Naive thymus-derived CD4-positive, alpha-beta T cell (primary cell): ENCODE measurements around the gene RPL11. TPM values are rescaled to one million over a fixed set of nuclear protein-coding genes. Genes with fewer than 3 reads are reported as not detected.

Experiments used
- ATAC-seq: fragments of 150-1000 bp; cut with Tn5 transposase; 2 replicates; pipeline ENCODE4 v1.10.0; 2021; ENCODE audit warnings: mild to moderate bottlenecking, moderate library complexity
- CTCF ChIA-PET: fragments of 350-600 bp; sonication (Branson Sonifier 250); formaldehyde crosslinking; loops from one replicate; lab custom pipeline; 2021; ENCODE audit warnings: antibody characterized with exemption; lab: Charles Lee
- POLR2A ChIA-PET: fragments of 350-600 bp; sonication (Branson Sonifier 250); formaldehyde crosslinking; loops from one replicate; lab custom pipeline; 2021; ENCODE audit warnings: antibody characterized with exemption, inconsistent platforms; lab: Charles Lee
- DNase-seq, 9 donors: peaks; one replicate each; pipeline versions ENCODE4 v3.0.0 to v3.0.0-alpha.2; 2020 to 2022; ENCODE audit warnings: mixed read lengths in 1 of 9
- H3K27ac ChIP-seq: one replicate; pipeline ENCODE4 v1.7.0; 2013; ENCODE audit warnings: mild to moderate bottlenecking, low read depth, low read length, moderate library complexity
- H3K27me3 ChIP-seq, 2 donors: one replicate each; pipeline ENCODE4 v1.7.0; 2013; ENCODE audit warnings: low read length in 2 of 2, mild to moderate bottlenecking in 2 of 2, moderate library complexity in 2 of 2; ENCODE audit not compliant: control insufficient read depth in 2 of 2, insufficient read depth in 2 of 2
- H3K36me3 ChIP-seq, 3 experiments: 1 replicate in 2 of 3; 2 replicates in 1 of 3; pipeline ENCODE4 v1.7.0; 2013; ENCODE audit warnings: low read length in 3 of 3, mild to moderate bottlenecking in 3 of 3, moderate library complexity in 1 of 3; ENCODE audit not compliant: insufficient read depth in 3 of 3, control insufficient read depth in 2 of 3
- H3K4me1 ChIP-seq, 2 donors: one replicate each; pipeline ENCODE4 v1.7.0; 2013; ENCODE audit warnings: low read length in 2 of 2, mild to moderate bottlenecking in 2 of 2, moderate library complexity in 1 of 2; ENCODE audit not compliant: control insufficient read depth in 2 of 2, insufficient read depth in 2 of 2
- H3K4me3 ChIP-seq: 2 replicates; pipeline ENCODE4 v1.7.0; 2013; ENCODE audit warnings: mild to moderate bottlenecking, low read length
- H3K9me3 ChIP-seq, 3 experiments: 1 replicate in 2 of 3; 2 replicates in 1 of 3; pipeline ENCODE4 v1.7.0; 2013; ENCODE audit warnings: low read length in 3 of 3; ENCODE audit not compliant: control insufficient read depth in 2 of 3
- H3K27ac Mint-ChIP-seq, 9 donors: one replicate each; pipeline ENCODE4 v1.8.0; 2020 to 2022; ENCODE audit warnings: mixed read lengths in 9 of 9, mild to moderate bottlenecking in 8 of 9, moderate library complexity in 5 of 9, inconsistent platforms in 2 of 9
- H3K27me3 Mint-ChIP-seq, 5 donors: one replicate each; pipeline ENCODE4 v1.8.0; 2021 to 2022; ENCODE audit warnings: mixed read lengths in 5 of 5, mild to moderate bottlenecking in 1 of 5
- H3K36me3 Mint-ChIP-seq, 5 donors: one replicate each; pipeline ENCODE4 v1.8.0; 2020 to 2022; ENCODE audit warnings: mixed read lengths in 5 of 5, mild to moderate bottlenecking in 3 of 5, inconsistent platforms in 1 of 5
- H3K4me1 Mint-ChIP-seq, 7 donors: one replicate each; pipeline ENCODE4 v1.8.0; 2020 to 2022; ENCODE audit warnings: mixed read lengths in 7 of 7, mild to moderate bottlenecking in 3 of 7, inconsistent platforms in 1 of 7
- H3K4me3 Mint-ChIP-seq, 10 donors: one replicate each; pipeline ENCODE4 v1.8.0; 2020 to 2022; ENCODE audit warnings: mild to moderate bottlenecking in 10 of 10, mixed read lengths in 10 of 10, moderate library complexity in 6 of 10, inconsistent platforms in 2 of 10
- H3K9me3 Mint-ChIP-seq, 11 donors: one replicate each; pipeline ENCODE4 v1.8.0; 2020 to 2022; ENCODE audit warnings: mixed read lengths in 11 of 11, mild to moderate bottlenecking in 4 of 11, inconsistent platforms in 1 of 11, moderate library complexity in 1 of 11
- intact Hi-C, 2 donors: fragments of 100-400 bp; cut with micrococcal nuclease; formaldehyde crosslinking; loops; one replicate each; pipeline ENCODE4 v1.15.1; 2023
- polyA plus RNA-seq, 2 donors: library from polyadenylated mRNA; unstranded; fragments of 300-500 nt; fragmentation: Illumina TruSeq; gene quantifications; one replicate each; pipeline ENCODE4 v1.2.3, GENCODE V29; 2021
- total RNA-seq, 6 experiments: library from RNA in 5 of 6; stranded (reverse) in 5 of 6; gene quantifications; 1 replicate in 5 of 6; 2 replicates in 1 of 6; pipeline ENCODE4 v1.2.3 and lab custom pipeline; 2021 to 2026

The RPL11 gene
- total and polyA plus RNA-seq, 7 experiments from 2014 or later = 1,206 to 2,420 (median 2,009) TPM

DNA sequence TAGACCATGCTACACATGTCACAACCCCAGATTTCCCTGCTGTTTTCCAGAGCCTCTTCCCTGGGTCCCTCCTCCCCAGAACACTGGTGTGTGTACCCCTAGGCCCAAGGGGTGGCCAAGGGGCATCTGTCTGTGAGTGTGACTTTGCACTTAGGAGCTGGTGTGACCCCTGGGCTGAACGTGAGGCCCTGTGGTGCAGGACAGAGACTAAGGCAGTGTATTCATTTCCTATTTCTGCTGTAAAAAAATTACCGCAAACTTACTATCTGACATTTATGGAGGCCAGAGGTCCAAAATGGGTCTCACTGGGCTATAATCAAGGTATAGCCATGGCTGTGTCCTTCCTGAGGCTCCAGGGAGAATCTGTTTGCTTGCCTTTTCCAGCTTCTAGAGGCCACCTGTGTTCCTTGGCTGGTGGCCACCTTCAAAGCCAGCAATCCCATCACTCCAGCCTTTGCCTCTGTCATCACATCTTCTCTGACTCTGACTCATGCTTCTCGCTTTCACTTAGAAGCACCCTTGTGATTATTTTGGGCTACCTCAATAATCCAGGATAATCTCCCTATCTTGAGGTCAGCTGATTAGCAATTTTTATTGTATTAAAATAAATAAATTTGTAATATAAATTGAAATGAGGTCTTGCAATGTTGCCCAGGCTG, 27.7 kb downstream of the RPL11 start:
- Histone ChIP-seq H3K4me1 (no peaks in the 10 kb centered on the region), H3K36me3 (no peaks in the 10 kb centered on the region), H3K27ac (no peak overlapping the region), H3K4me3 (no peak overlapping the region), H3K9me3 (no peaks in the 10 kb centered on the region), H3K27me3 (no peaks in the 10 kb centered on the region)
- intact Hi-C loops = no loop called here
- Mint-ChIP-seq H3K9me3 (no peaks in the 10 kb centered on the region), H3K4me1 (peaks cover 0 to 17% (median 3%) of the 10 kb centered on the region in 7 donors), H3K36me3 (peaks cover 0 to 9% (median 0%) of the 10 kb centered on the region in 5 donors), H3K27ac (no peak overlapping the region), H3K4me3 (no peak overlapping the region), H3K27me3 (no peaks in the 10 kb centered on the region)
- no peak for DNase-seq
- CTCF ChIA-PET = no interaction called here
- POLR2A ChIA-PET = no interaction called here
- no peak for ATAC-seq

DNA sequence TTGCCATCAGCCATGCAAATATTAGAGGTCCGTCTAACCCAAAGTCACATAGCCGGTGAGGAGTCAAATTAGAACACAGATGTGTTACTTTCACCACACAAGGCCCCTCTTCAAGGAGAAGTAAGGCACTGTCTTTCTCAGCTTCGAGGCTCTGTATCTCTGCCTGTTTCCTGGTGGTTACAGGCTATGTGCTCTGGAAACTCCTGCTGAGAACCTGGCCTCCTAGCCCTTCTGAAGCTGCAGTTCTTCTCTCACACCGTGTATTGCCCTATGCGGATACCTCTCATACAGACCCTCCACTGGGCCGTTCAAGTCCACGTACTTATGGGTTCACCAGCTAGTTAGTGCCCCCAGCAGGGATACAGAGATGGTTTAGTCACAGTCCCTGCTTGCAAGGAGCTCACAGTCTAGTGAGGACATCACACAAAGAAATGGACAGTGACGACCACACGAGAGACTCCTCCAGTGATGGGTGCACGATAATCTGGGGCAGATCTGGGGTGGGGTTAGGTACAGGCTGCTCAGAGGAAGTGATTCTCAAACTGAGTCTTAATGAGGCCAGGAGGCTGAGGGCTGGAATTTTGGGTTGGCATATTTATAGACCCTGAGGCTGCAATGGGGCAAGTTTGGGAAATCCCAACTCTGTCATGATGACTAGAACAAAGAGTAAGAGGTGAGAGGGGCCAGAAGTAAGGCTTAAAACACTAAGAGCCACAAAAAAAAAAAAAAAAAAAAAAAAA, 28.8 kb downstream of the RPL11 start:
- intact Hi-C loops = no loop called here
- Mint-ChIP-seq H3K27ac (peak overlapping the region in 1 of 9 donors; percentile 35), H3K27me3 (no peaks in the 10 kb centered on the region), H3K4me1 (peaks cover 0 to 17% (median 3%) of the 10 kb centered on the region in 7 donors), H3K9me3 (no peaks in the 10 kb centered on the region), H3K4me3 (no peak overlapping the region), H3K36me3 (peaks cover 0 to 9% (median 0%) of the 10 kb centered on the region in 5 donors)
- Histone ChIP-seq H3K27me3 (no peaks in the 10 kb centered on the region), H3K27ac (no peak overlapping the region), H3K4me3 (no peak overlapping the region), H3K4me1 (no peaks in the 10 kb centered on the region), H3K36me3 (no peaks in the 10 kb centered on the region), H3K9me3 (no peaks in the 10 kb centered on the region)
- DNase-seq (peak in 1 of 9 donors; percentile 32), ATAC-seq (no peak)
- CTCF ChIA-PET = no interaction called here
- POLR2A ChIA-PET = no interaction called here

DNA sequence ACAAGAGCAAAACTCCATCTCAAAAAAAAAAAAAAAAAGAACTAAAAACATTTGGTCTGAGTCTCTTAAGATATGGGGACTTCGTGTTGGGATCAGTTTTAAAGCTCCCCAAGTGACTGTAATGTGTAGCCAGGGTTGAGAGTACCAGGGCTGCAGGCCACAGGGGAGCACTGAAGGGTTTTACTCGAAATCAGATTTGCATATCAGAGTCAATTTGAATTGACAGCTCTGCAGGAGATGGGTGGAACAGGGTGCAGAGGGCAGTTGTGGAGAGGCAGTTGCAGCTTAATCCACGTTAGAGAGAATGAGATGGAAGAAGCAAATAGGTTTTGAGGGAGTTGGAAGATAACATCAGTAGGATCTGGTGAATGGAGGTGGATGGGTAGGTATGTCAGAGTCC, 31.0 kb downstream of the RPL11 start:
- no peak for ATAC-seq
- ChIA-PET CTCF (no interaction called here), POLR2A (no interaction called here)
- Mint-ChIP-seq H3K36me3 (no peaks in the 10 kb centered on the region), H3K27me3 (no peaks in the 10 kb centered on the region), H3K9me3 (no peaks in the 10 kb centered on the region), H3K4me1 (peaks cover 0 to 17% (median 0%) of the 10 kb centered on the region in 7 donors), H3K4me3 (no peak overlapping the region), H3K27ac (no peak overlapping the region)
- no peaks in the 10 kb centered on the region for H3K27me3 ChIP-seq
- H3K4me1 ChIP-seq = no peaks in the 10 kb centered on the region
- H3K4me3 ChIP-seq = no peak overlapping the region
- intact Hi-C loops = no loop called here
- no peak overlapping the region for H3K27ac ChIP-seq
- no peaks in the 10 kb centered on the region for H3K9me3 ChIP-seq
- no peak for DNase-seq
- H3K36me3 ChIP-seq = no peaks in the 10 kb centered on the region

DNA sequence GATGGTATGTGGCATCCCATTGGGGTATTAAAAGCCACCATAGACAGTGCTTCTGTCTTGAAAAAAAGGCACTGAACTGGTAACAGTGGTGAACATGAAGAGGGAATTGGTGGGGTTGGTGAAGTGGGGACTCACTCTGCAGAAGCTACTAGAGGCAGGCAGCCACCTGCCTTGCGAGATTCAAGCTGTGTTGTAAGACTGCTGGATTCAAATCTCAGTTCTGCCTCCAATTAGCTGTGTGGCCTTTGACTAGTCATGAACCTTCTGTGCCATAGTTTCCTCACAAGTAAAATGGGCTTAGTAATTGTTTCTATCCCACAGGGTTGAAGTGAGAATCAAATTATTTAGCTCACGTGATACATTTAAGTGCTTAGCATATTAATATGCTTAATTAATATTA, 35.1 kb downstream of the RPL11 start:
- Histone ChIP-seq H3K27ac (no peak overlapping the region), H3K36me3 (no peaks in the 10 kb centered on the region), H3K27me3 (no peaks in the 10 kb centered on the region), H3K4me3 (no peak overlapping the region), H3K4me1 (no peaks in the 10 kb centered on the region), H3K9me3 (no peaks in the 10 kb centered on the region)
- peaks cover 0 to 6% (median 3%) of the 10 kb centered on the region in 5 donors for H3K36me3 Mint-ChIP-seq
- H3K4me1 Mint-ChIP-seq = peaks cover 0 to 7% (median 0%) of the 10 kb centered on the region in 7 donors
- no peak overlapping the region for H3K27ac Mint-ChIP-seq
- POLR2A ChIA-PET = no interaction called here
- DNase-seq (no peak), ATAC-seq (no peak)
- intact Hi-C loops = no loop called here
- CTCF ChIA-PET = no interaction called here
- H3K9me3 Mint-ChIP-seq = no peaks in the 10 kb centered on the region
- H3K4me3 Mint-ChIP-seq = no peak overlapping the region
- no peaks in the 10 kb centered on the region for H3K27me3 Mint-ChIP-seq

DNA sequence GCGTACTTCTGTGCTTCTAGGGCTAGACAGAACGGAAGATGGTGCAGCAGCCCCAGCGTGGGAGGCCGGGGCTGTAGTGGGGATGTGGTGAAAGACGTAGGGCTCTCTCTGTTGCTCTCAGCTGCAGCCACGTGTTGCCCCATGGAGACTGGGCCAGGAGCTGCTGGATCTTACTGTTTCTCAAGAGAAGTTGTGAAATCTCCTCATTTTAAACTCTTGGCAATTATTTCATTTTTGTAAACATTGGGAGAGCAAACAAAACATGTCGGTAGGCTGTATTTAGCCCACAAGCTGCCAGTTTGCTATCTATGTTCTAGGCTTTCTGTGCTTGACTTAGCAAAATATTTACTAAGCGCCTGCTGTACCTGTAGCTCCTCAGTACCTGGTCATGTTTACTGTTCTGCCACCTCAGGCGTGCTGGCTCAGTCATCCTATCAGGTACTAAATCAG, 35.8 kb downstream of the RPL11 start:
- CTCF ChIA-PET = no interaction called here
- Histone ChIP-seq H3K4me3 (no peak overlapping the region), H3K27me3 (no peaks in the 10 kb centered on the region), H3K4me1 (no peaks in the 10 kb centered on the region), H3K36me3 (no peaks in the 10 kb centered on the region), H3K9me3 (no peaks in the 10 kb centered on the region), H3K27ac (no peak overlapping the region)
- DNase-seq = no peak
- Mint-ChIP-seq H3K4me3 (no peak overlapping the region), H3K36me3 (peaks cover 0 to 7% (median 3%) of the 10 kb centered on the region in 5 donors), H3K27me3 (no peaks in the 10 kb centered on the region), H3K27ac (no peak overlapping the region), H3K4me1 (peaks cover 0 to 7% (median 0%) of the 10 kb centered on the region in 7 donors), H3K9me3 (no peaks in the 10 kb centered on the region)
- intact Hi-C loops = no loop called here
- peak; percentile 49 for ATAC-seq
- POLR2A ChIA-PET = no interaction called here

DNA sequence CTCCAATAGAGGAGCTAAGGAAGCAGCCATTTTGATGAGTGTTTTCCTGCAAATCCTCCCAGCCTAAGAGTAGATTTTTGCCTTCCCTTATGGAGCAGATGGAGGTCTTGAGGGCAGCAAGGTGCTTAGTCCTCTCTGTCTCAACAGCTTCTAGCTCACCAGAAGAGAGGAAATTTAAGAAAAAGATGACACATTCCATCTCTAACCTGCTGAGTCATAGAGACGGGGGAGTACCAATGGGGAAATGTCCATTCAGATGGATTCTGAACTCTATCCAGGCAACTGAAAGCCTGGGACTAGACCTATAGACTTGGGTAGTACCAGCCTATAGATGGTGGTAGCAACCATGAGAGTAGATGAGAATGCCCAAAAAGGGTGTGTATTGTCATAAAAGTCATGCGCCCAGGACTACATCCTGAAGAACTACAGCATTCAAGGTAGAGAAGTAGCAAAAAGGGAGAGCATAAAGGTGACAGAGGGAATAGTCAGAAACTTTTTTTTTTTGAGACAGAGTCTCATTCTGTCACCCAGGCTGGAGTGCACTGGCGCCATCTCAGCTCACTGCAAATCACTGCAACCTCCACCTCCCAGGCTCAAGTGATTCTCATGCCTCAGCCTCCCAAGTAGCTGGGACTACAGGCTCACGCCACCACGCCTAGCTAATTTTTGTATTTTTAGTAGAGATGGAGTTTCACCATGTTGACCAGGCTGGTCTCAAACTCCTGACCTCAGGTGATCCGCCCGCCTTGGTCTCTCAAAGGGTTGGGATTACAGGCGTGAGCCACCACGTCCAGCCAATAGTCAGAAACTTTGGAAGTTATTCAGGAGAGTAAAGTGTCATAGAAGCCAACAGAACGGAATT, 41.0 kb downstream of the RPL11 start:
- ATAC-seq = no peak
- ChIA-PET POLR2A (no interaction called here), CTCF (no interaction called here)
- H3K9me3 ChIP-seq = no peaks in the 10 kb centered on the region
- H3K27ac ChIP-seq = no peak overlapping the region
- Mint-ChIP-seq H3K36me3 (peaks cover 0 to 7% (median 3%) of the 10 kb centered on the region in 5 donors), H3K27ac (peak overlapping the region in 1 of 9 donors; percentile 4), H3K9me3 (no peaks in the 10 kb centered on the region), H3K27me3 (no peaks in the 10 kb centered on the region), H3K4me1 (peaks cover 0 to 7% (median 0%) of the 10 kb centered on the region in 7 donors), H3K4me3 (no peak overlapping the region)
- no peak for DNase-seq
- no peak overlapping the region for H3K4me3 ChIP-seq
- H3K27me3 ChIP-seq = no peaks in the 10 kb centered on the region
- no peaks in the 10 kb centered on the region for H3K4me1 ChIP-seq
- intact Hi-C loops = no loop called here
- no peaks in the 10 kb centered on the region for H3K36me3 ChIP-seq
